AG04450 (cell line): ENCODE data around the gene MEGF9. TPM values are rescaled to one million over a fixed set of nuclear protein-coding genes. Genes with fewer than 3 reads are reported as not detected.

Source experiments
- CTCF ChIA-PET: fragments of 300-600, 350-600 bp; formaldehyde crosslinking; extraction: SDS; loops from one replicate; lab custom pipeline; 2022; ENCODE audit warnings: antibody characterized with exemption, inconsistent platforms; lab: Charles Lee
- POLR2A ChIA-PET: fragments of 350-600 bp; formaldehyde crosslinking; extraction: SDS; loops from one replicate; lab custom pipeline; 2021; ENCODE audit warnings: antibody characterized with exemption, inconsistent platforms; lab: Yijun Ruan, JAX
- DNase-seq: peaks from one replicate; pipeline ENCODE4 v3.0.0-alpha.2; 2011; ENCODE audit warnings: low read depth, low spot score
- H3K27ac ChIP-seq: one replicate; pipeline ENCODE4 v1.5.1; 2012; ENCODE audit warnings: low read depth, low read length, control low read depth
- H3K27me3 ChIP-seq: one replicate; pipeline ENCODE4 v1.6.0; 2012; ENCODE audit warnings: low read length; ENCODE audit not compliant: control insufficient read depth, insufficient read depth
- H3K4me3 ChIP-seq: 2 replicates; pipeline ENCODE4 v1.5.1; 2011; ENCODE audit warnings: mild to moderate bottlenecking, low read depth, low read length, control low read depth
- H3K9me3 ChIP-seq: 2 replicates; pipeline ENCODE4 v1.5.1; 2012; ENCODE audit warnings: low read length; ENCODE audit not compliant: control insufficient read depth, insufficient read depth
- polyA plus RNA-seq: library from polyadenylated mRNA; depleted of rRNA; stranded (reverse); fragments of >200 nt; gene quantifications from 2 replicates; pipeline ENCODE4 v1.2.3, GENCODE V29; 2011
- TF ChIP-seq, protein P1 (sequence below): IDR thresholded peaks from 2 replicates; pipeline ENCODE4 v1.5.1; 2011; ENCODE audit warnings: low read depth, low read length, control low read depth, inconsistent platforms

Gene MEGF9
- polyA plus RNA-seq, 1 experiment, result 12.9 TPM

DNA sequence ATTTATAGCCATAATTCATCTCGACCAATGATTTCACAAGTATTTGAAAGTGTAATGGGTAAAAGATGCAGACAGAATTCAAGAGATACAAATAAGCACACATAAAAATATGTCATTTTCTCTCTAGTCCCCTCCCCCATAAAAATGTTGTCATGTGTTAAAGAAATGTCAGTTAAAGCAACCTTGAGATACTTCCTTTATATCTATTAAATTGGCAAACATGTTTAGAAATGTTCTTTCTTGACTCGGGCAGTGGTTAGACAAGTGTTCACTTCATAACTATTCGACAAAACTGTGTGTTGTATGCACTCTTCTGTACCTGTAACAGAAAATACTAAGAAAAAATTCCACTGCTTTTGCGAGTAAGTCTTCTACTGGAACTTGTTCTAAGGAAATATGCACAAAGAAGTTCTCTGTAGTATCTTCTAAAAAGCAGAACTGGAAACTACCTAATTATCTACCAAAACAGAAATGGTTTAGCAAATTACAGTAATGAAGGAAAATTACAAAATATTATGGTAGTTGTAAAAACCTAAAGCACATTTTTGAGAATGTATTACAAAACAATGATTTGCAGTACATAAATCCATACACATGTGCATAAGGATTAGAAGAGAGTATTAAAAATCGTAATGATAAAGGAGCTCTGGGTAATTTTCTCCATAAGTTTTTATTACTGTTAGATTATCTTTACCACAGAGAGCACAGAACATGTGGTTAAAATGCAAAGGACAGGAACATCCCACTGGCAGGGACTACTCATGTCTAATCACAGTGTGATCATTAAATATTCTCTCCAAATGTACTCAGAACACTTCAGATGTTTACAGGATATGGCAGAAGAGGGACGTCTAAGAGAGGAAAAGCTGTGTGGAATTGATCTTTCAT, 43.0 kb upstream of the MEGF9 start:
- TF ChIP-seq, protein P1, sequence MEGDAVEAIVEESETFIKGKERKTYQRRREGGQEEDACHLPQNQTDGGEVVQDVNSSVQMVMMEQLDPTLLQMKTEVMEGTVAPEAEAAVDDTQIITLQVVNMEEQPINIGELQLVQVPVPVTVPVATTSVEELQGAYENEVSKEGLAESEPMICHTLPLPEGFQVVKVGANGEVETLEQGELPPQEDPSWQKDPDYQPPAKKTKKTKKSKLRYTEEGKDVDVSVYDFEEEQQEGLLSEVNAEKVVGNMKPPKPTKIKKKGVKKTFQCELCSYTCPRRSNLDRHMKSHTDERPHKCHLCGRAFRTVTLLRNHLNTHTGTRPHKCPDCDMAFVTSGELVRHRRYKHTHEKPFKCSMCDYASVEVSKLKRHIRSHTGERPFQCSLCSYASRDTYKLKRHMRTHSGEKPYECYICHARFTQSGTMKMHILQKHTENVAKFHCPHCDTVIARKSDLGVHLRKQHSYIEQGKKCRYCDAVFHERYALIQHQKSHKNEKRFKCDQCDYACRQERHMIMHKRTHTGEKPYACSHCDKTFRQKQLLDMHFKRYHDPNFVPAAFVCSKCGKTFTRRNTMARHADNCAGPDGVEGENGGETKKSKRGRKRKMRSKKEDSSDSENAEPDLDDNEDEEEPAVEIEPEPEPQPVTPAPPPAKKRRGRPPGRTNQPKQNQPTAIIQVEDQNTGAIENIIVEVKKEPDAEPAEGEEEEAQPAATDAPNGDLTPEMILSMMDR, result no peak
- DNase-seq, result no peak
- CTCF ChIA-PET, result interaction anchor here (0.6 to 7.6 kb wide), 19 partner anchors 8 to 642 kb away, joined by 3 to 46 read pairs (median 5); no protein-coding TSS in a partner anchor
- no peak overlapping the region for H3K27ac ChIP-seq
- POLR2A ChIA-PET, result no interaction called here
- no peaks in the 10 kb centered on the region for H3K27me3 ChIP-seq
- H3K9me3 ChIP-seq, result no peaks in the 10 kb centered on the region
- H3K4me3 ChIP-seq, result no peak overlapping the region

DNA sequence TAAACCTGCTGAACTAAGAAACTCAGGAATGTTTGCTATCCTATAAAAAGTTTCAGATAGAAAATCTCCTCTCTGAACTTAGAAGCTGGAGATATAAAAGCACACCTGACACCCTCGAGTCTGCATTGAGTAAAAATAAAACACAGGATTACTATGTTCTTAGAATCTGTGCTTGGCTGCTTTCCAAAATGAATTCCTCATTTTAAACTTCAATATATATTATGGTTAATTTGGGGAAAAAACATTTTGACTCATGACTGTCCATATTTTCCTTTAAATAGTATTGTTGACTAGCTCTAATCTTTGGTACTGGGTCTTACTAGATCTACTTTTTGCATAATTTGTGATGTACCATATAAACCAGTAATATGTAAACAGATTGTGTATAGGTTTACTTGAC, 42.3 kb upstream of the MEGF9 start:
- H3K27ac ChIP-seq, result no peak overlapping the region
- POLR2A ChIA-PET, result no interaction called here
- DNase-seq, result no peak
- no peaks in the 10 kb centered on the region for H3K9me3 ChIP-seq
- TF ChIP-seq, protein P1, result no peak
- no peak overlapping the region for H3K4me3 ChIP-seq
- H3K27me3 ChIP-seq, result no peaks in the 10 kb centered on the region
- CTCF ChIA-PET, result interaction anchor here (0.6 to 7.6 kb wide), 32 partner anchors 9 to 521 kb away, joined by 3 to 46 read pairs (median 5); no protein-coding TSS in a partner anchor

DNA sequence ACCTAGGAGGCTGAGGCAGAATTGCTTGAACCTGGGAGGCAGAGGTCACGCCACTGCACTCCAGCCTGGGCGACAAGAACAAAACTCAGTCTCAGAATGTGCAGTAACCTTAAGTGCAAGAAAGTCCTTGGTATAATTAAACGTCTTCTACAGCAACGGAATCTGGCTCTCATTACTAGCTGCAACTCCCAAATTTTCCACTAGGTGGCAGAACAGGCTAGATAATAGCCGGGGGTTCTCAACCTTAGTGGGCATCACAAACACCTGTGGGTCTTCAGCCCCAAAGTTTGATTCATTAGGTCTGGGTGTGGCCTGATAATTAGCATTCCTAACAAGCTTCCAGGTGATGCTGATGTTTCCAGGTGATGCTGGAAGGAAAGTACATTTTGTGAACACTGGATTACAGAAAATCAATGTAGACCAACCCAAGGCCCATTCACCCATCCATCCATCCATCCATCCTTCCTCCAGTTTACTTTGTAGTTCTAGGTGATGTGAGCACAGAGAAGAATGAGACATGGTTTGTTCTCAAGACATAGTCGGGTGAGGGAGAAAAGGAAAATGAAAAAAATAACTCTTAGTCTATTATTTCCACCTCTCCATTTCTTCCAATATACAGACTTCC, 41.7 kb upstream of the MEGF9 start:
- TF ChIP-seq, protein P1, result peak; percentile 83
- Histone ChIP-seq H3K27ac (no peak overlapping the region), H3K4me3 (no peak overlapping the region), H3K9me3 (no peaks in the 10 kb centered on the region), H3K27me3 (no peaks in the 10 kb centered on the region)
- POLR2A ChIA-PET, result no interaction called here
- CTCF ChIA-PET, result interaction anchor here (0.6 to 7.6 kb wide), 37 partner anchors 8 to 522 kb away, joined by 3 to 46 read pairs (median 5); no protein-coding TSS in a partner anchor
- DNase-seq, result no peak

DNA sequence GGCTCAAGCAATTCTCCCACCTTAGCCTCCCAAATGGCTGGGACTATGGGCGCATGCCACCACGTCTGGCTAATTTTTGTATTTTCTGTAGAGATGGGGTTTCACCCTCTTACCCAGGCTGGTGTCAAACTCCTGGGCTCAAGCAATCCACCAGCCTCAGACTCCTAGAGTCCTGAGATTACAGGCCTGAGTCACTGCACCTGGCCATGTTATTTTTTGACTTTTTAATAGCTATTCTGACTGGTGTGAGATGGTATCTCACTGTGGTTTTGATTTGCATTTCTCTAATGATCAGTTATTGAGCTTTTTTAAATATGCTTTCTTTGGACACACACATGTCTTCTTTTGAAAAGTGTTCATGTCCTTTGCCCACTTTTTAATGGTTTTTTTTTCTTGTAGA, 40.8 kb upstream of the MEGF9 start:
- Histone ChIP-seq H3K9me3 (no peaks in the 10 kb centered on the region), H3K4me3 (no peak overlapping the region), H3K27ac (no peak overlapping the region), H3K27me3 (no peaks in the 10 kb centered on the region)
- ChIA-PET POLR2A (no interaction called here), CTCF (interaction anchor here (0.6 to 7.6 kb wide), 20 partner anchors 10 to 523 kb away, joined by 3 to 46 read pairs (median 8); no protein-coding TSS in a partner anchor)
- DNase-seq, result no peak
- TF ChIP-seq, protein P1, result no peak
